ENCODE measurements around the gene EXOC2. TPM values are rescaled to one million over a fixed set of nuclear protein-coding genes. Genes with fewer than 3 reads are reported as not detected.
A peak's percentile ranks its signal among the peaks of the same experiment; 100 is the strongest.

The EXOC2 gene
- total RNA-seq, 1 donor from 2014 or later: 22.6 TPM

- no peak for DNase-seq (ENCODE audit: low read depth, low spot score)
- Mint-ChIP-seq H3K9me3 (no peaks in the 10 kb centered on the region), H3K36me3 (ENCODE audit: low read depth) (no peaks in the 10 kb centered on the region), H3K4me3 (no peak overlapping the region), H3K4me1 (peaks cover 13% of the 10 kb centered on the region), H3K27me3 (ENCODE audit: low read depth) (peaks cover 47% of the 10 kb centered on the region), H3K27ac (ENCODE audit: unreplicated experiment) (peak overlapping the region; percentile 11)
- no peak for TF ChIP-seq CTCF (conservative IDR thresholded peaks at IDR 0.05)
These were observed 20.4 kb upstream of the EXOC2 start for GRCh38 chr6:713351-713750.

GRCh38 chr6:712805-713204 lies 19.9 kb upstream of the EXOC2 start:
- DNase-seq (ENCODE audit: low read depth, low spot score): no peak
- Mint-ChIP-seq H3K4me1 (peaks cover 13% of the 10 kb centered on the region), H3K36me3 (ENCODE audit: low read depth) (no peaks in the 10 kb centered on the region), H3K27me3 (ENCODE audit: low read depth) (peaks cover 48% of the 10 kb centered on the region), H3K9me3 (no peaks in the 10 kb centered on the region), H3K4me3 (peak overlapping the region; percentile 16), H3K27ac (ENCODE audit: unreplicated experiment) (no peak overlapping the region)
- TF ChIP-seq CTCF (conservative IDR thresholded peaks at IDR 0.05): no peak

- Mint-ChIP-seq H3K36me3 (ENCODE audit: low read depth) (no peaks in the 10 kb centered on the region), H3K4me3 (no peak overlapping the region), H3K4me1 (peaks cover 13% of the 10 kb centered on the region), H3K9me3 (no peaks in the 10 kb centered on the region), H3K27ac (ENCODE audit: unreplicated experiment) (no peak overlapping the region), H3K27me3 (ENCODE audit: low read depth) (peaks cover 54% of the 10 kb centered on the region)
- TF ChIP-seq CTCF (conservative IDR thresholded peaks at IDR 0.05): no peak
- DNase-seq (ENCODE audit: low read depth, low spot score): no peak
These were observed 19.0 kb upstream of the EXOC2 start for GRCh38 chr6:711925-712324.

- peak; percentile 12 for DNase-seq (ENCODE audit: low read depth, low spot score)
- no peak for TF ChIP-seq CTCF (conservative IDR thresholded peaks at IDR 0.05)
- no peaks in the 10 kb centered on the region for H3K9me3 Mint-ChIP-seq
- H3K27me3 Mint-ChIP-seq (ENCODE audit: low read depth): peaks cover 55% of the 10 kb centered on the region
- no peak overlapping the region for H3K27ac Mint-ChIP-seq (ENCODE audit: unreplicated experiment)
- H3K4me3 Mint-ChIP-seq: peak overlapping the region; percentile 85
- H3K36me3 Mint-ChIP-seq (ENCODE audit: low read depth): no peaks in the 10 kb centered on the region
- peaks cover 13% of the 10 kb centered on the region for H3K4me1 Mint-ChIP-seq
These were observed 17.9 kb upstream of the EXOC2 start for GRCh38 chr6:710601-711571.

- no peaks in the 10 kb centered on the region for H3K9me3 Mint-ChIP-seq
- H3K27ac Mint-ChIP-seq (ENCODE audit: unreplicated experiment): no peak overlapping the region
- peaks cover 54% of the 10 kb centered on the region for H3K27me3 Mint-ChIP-seq (ENCODE audit: low read depth)
- DNase-seq (ENCODE audit: low read depth, low spot score): no peak
- no peaks in the 10 kb centered on the region for H3K36me3 Mint-ChIP-seq (ENCODE audit: low read depth)
- no peak for TF ChIP-seq CTCF (conservative IDR thresholded peaks at IDR 0.05)
- peak overlapping the region; percentile 26 for H3K4me3 Mint-ChIP-seq
- peaks cover 13% of the 10 kb centered on the region for H3K4me1 Mint-ChIP-seq
These were observed 16.6 kb upstream of the EXOC2 start for GRCh38 chr6:709471-710056.

All from neural crest cell (in vitro differentiated cells).